Raji (cell line): ENCODE data around the gene TP53I13.

ENCODE experiments used
- POLR2A ChIP-seq: IDR thresholded peaks from 2 replicates; pipeline ENCODE4 v1.6.1; 2011; ENCODE audit warnings: low read depth, low read length, control low read depth; ENCODE audit not compliant: insufficient read depth

Gene TP53I13

GRCh38 chr17:29611351-29612093 is 43.0 kb downstream of the TP53I13 start:
- no peak for TF ChIP-seq POLR2A

DNA sequence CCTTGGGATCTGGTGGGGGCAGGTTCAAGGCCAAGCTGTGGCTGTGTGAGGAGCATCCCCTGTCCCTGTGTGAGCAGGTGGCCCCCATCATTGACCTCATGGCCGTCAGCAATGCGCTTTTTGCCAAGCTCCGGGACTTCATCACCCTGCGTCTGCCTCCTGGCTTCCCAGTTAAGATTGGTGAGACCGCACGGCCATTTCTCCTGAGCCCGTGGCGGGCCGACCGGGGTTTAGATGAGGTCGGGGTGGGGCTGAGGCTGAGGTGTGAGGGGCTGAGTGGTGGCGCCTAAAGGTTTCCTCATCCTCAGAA is 43.5 kb downstream of the TP53I13 start:
- TF ChIP-seq POLR2A, result no peak

DNA sequence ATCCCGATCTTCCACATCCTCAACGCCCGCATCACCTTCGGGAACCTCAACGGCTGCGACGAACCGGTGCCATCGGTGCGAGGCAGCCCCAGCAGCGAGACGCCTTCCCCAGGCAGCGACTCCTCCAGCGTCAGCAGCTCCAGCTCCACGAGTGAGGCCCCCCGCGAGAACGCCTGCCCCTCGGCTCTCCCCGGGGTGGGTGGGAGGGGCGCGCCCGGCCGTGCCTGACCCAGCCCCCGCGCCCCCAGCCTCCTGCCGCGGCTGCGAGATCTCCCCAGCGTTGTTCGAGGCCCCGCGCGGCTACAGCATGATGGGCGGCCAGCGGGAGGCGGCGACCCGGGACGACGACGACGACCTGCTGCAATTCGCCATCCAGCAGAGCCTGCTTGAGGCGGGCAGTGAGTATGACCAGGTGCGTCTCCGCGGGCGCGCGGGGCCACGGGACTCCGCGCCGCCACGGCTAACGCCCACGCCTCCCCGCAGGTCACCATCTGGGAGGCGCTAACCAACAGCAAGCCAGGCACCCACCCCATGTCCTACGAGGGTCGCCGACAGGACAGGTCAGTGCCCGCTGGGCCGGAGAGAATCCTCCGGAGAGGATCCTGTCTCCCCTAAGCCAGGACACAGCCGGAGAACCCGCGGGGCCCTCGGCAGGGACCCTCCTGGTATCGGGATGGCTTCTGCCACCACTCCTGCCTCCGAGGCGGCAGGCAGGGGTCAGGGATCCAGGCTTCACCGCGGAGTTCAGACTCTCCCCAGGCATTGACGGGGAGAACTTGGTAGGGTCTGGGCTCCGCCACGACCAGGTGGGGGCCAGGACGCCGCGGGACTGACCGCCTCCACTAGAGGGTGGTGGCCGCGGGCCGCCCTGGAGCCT is 44.1 kb downstream of the TP53I13 start:
- TF ChIP-seq POLR2A, result no peak

DNA sequence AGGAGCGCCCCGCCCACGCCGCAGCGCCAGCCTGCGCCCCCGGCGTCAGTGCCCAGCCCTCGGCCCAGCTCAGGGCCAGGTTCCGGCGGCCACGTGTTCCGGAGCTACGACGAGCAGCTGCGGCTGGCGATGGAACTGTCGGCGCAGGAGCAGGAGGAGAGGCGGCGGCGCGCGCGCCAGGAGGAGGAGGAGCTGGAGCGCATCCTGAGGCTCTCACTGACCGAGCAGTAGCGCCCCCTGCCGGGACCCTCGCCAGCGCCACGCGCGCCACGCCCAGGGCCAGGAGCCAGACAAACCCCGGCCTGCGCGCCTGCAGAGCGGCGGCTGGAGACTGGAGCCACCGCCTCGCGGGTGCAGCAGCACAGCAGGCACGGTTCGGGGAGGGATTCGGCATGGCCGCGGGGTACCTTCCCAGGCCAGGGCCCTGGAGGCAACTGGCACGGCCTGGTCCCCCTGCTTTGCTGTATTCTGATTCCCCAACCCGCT is 44.9 kb downstream of the TP53I13 start:
- TF ChIP-seq POLR2A, result no peak

DNA sequence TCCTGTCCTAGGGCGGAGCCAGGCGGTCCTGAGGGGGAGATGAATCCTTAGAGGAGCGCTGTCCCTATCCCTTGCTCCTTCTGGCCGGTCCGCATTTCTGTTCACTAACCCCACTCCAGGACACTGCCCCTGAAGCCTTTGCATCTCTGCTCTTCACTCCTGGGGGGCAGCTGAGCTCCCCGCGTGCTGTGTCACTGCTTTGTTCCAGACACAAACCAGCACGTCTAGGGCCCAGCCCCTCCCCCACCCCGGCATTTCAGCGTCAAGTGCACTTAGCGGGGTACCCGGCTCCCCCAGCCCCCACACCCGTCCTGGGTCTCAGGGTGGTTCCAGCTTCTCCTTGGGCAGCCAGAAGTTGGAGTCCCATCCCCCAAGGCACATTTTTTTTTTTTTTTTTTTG is 45.4 kb downstream of the TP53I13 start:
- TF ChIP-seq POLR2A, result no peak

GRCh38 chr17:29614349-29615047 is 46.0 kb downstream of the TP53I13 start:
- TF ChIP-seq POLR2A, result no peak

- TF ChIP-seq POLR2A, result no peak
These were observed 46.5 kb downstream of the TP53I13 start for GRCh38 chr17:29615048-29615385.

- TF ChIP-seq POLR2A, result peak; percentile 54
These were observed 47.2 kb downstream of the TP53I13 start for GRCh38 chr17:29615492-29616299.

DNA sequence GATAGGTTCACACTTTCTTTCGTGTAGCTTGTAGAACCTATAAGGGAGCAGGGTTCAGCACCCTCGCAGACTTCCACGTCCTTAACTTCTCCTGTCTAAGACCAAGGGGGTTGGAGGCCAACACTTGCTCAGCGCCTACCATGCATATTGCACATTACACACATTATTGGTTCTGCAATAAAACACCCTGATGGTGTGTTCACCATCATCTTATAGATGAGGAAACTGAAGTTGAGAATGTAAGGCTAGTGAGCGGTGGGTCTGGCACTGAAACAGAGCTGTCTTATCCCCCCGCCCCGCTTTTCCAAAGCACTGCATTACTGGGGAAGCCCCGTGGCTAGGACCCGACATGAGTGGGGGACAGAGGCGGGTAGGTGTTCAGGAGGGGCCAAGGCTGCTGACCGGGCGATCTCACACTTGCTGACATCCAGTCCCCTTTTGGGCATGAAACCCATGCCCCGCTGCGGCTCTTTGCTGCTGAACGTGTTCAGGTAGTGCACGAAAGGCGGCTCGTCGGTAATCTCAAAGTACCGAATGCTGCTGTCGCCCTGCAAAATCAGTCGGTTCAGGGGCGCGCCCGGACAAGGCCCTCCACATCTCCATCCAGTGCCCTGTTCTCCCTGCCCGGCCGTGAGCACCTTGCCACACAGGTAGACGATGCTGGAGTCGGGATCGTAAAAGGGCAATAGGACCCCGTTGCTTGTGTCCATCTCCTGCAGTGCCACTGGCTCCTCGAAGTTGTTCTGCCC is 48.0 kb downstream of the TP53I13 start:
- no peak for TF ChIP-seq POLR2A

DNA sequence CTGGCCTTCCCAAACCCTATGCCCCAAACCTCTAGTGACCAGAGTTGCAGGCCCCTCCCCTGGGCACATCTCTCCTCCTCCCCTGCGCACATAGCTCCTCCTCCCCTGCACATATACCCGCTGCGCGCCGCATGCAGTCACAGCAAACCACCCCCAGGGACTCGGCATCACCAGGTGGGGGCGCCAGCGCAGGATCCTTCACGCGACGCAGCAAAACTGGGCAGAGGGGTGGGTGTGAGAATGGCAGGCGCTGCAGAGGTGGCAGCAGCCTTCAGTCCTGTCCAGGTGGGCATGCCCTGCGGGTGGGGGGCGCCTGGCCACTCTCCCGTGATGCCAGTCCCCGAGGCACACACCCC is 48.6 kb downstream of the TP53I13 start:
- peak; percentile 81 for TF ChIP-seq POLR2A

DNA sequence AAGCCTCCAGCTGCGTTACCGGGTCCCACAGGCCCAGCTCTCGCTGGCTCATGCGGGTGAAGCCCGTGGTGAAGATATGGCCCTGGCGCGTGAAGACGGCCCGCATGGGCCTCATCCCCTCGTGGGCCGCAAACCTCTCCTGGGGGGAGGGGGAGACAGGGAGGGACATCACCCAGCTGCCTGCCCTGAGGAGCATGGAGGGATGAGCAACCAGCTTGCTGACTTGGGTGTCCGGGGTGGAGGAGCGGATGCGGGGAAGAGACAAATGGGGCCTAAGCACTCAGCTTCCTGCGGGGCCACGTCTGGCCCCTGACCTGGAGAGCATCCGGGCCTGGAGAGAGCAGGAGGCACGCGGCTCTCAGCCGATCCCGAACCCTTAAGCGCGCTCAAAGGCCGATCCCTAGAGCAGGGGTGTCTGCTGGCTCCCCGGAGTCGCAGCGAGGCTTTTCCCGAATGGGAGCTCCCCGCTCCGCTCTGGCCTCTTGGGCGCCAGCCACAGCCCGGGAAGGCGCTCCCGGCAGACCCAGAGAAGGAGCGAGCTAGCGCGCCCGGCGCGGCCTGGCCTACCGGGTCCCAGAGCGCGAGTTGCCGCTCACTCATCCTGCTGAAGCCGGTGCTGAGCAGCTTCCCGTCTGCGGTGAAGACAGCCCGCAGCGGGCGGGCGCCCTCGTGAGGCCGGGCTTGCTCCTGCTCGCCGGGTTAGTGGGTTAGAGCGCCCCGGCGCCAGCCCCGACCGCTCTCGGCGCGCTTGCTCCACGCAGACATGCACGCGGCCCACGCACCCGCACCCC is 49.2 kb downstream of the TP53I13 start:
- peak; percentile 58; the same call in 1 of the 2 replicates for TF ChIP-seq POLR2A

GRCh38 chr17:29618272-29619065 is 50.0 kb downstream of the TP53I13 start:
- no peak for TF ChIP-seq POLR2A

GRCh38 chr17:29619251-29619650 is 50.8 kb downstream of the TP53I13 start:
- TF ChIP-seq POLR2A, result no peak

GRCh38 chr17:29620271-29620670 is 51.8 kb downstream of the TP53I13 start:
- TF ChIP-seq POLR2A, result no peak
